AML-193 (cell line): Measurements from ENCODE around the gene ZNF189.

Source experiments
- DNase-seq, 2 experiments: peaks; one replicate each; lab custom pipeline; 2025; lab: John Stamatoyannopoulos, UW

The ZNF189 gene

DNA sequence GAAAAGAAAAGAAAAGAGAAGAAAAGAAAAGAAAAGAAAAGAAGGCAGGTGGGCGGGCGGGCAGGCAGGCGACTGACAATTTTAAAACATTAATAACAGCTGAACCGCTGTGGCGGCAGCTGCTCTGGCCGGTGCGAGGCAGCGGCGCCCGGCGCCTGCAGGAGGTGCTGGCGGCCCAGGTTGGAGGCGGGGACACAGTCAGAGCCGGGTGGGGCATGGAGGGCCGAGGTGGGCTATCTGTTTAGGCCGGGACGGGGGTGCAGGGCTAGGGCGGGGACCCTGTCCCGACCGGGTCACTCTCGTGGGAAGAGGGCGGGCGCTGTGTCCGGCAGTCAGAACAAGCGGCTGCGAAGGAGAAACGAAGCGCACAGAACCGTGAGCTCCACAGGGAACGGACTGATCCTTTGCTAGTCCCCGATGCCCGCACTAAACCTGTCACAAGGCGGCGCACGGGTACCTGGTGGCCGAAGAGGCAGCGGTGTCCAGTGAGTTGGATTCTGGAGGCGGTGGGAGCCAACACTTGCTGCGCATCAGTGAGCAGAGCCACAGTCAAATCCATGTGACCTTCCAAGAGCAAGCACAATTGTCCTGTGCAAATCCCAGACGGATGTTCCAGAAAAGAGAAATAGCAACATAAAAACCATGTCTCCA is 50.5 kb downstream of the ZNF189 start:
- DNase-seq, result no peak

DNA sequence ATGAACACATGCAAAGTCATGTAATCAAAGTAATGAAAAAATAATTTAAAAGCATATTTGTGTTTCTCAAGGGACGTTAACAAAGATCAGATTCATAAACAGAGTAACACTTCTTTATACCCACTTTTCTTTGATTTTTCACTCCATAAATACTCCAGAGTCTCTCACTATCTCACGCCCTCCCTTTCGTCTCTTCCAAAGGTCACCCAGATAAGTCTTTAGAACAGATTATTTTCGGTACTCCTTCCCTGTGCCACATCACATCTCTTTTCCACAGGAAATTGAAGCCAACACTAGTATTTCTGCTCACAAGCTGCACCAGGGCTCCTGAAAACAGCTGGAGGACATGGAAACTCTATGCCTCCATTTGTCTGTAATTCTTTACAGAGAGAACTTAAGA is 52.3 kb downstream of the ZNF189 start:
- no peak for DNase-seq

DNA sequence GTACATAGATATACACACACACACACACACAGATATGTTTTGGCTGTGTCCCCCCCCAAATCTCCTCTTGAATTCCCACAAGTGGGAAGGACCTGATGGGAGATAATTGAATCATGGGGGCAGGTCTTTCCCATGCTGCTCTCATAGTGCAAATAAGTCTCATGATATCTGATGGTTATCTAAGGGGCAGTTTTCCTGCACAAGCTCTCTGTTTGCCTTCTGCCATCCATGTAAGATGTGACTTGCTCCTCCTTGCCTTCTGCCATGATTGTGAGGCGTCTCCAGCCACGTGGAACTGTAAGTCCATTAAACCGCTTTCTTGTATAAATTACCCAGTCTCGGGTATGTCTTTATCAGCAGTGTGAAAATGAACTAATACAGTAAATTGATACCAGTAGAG is 52.8 kb downstream of the ZNF189 start:
- DNase-seq, result no peak

DNA sequence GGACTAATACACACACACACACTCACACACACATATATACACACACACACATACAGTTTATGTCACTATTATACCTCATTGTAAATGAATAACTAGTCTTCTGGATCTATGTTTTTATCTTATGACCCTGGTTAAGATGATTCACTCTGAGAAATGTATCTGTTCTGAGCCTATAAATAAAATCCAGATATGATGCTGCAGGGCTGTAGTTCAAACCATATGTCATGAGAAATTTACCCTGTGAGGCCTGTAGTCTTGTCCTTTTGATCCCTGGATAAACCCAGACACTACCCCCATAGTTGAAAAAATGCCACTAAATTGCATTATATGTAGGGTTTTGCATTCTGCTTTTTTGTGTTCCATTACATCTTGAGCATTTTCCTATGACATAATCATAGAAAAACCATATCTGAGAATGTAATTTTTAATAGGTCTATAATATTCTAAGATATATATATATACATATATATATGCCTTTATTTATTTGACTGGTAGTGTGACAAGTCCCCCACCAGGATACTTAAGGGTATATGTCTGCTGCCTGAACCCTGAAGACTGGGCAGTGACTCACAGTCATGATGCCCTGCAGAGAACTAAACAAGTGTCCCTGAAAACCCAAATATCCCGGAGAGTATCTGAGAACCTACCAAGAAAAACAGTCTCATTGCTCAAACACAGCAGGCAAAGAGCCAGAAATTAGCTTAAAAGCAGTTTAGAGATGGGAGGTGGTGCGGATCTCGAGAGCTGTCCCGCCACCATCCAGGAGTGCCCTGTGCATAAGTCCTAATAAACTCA is 55.3 kb downstream of the ZNF189 start:
- DNase-seq, result no peak

DNA sequence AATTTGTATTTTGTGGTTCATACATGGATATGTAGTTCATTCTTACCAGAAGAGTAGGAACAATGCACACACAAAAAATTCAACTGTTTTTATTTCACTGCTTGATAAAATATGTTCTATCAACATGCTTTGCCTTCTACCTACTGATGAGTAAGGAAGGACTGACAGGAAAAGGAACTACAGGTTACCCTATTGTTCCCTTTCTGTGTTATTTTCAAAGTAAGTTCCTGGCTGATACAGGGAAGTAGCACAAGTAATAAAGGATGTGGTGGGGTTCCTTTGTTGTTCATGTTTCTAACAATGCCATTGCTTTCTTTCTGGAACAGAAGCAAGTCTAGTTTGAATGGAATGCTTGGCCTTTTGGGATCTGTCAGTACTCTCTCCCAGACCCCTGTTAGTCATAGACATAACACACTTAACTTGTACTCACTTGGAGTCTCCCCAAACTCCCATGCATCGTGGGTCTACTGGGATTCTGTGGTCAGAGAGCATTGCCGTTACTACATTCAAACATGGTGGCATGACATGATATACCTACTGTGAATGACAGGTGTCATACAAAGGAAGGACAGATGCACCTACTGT is 57.1 kb downstream of the ZNF189 start:
- no peak for DNase-seq

DNA sequence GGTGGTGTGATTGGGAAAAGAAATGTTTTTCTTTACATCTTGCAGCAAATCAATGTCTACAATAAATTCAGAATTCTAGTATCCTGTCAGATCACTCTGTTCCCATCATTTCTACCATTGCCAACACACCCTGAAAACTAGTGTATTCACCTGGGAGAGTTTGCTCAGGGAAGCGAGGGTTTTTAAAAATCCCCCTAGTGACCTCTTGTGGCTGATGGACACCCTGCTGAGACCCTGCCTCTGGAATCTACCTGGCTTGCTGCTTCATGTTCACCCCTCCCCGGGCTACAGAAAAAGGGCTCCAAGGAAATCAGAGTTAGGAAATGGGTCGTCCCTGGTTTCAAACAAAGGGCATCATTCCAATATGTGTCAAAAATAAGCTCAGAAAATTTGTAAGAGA is 58.4 kb downstream of the ZNF189 start:
- DNase-seq, result no peak

DNA sequence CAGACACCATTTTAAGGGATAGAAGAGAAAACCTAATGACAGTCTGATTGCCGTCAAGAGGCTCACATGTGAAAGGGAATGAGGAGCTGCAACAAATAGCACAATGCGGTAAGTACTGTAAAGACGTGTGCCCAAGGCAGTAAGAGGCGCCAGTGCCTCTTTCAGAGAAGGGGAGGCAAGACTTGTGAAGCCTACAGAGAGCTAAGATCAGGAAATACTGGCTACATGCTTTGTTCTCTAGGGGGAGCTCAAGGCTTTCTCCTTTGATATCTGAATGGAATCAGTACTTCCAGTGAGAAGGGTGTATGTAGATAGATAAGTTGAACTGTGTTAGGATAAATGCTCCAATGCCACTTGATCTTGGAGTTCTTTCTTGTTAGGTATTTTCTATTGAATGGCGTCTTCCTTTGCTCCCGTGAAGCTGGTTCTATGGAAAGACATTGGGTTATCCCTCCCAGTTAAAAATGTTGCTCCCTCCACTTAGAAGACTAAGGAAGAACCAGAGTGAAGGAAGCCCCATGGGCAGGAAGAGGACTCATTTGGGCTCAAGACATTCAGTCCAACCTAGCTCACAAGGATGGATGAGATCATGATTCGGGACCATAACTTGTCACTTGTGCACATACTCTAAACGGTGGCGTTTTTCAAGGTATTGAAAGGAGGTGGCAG is 60.4 kb downstream of the ZNF189 start:
- peak; percentile 76 to 81 for DNase-seq
